ENCODE results near the gene PPP1R13B.

DNA sequence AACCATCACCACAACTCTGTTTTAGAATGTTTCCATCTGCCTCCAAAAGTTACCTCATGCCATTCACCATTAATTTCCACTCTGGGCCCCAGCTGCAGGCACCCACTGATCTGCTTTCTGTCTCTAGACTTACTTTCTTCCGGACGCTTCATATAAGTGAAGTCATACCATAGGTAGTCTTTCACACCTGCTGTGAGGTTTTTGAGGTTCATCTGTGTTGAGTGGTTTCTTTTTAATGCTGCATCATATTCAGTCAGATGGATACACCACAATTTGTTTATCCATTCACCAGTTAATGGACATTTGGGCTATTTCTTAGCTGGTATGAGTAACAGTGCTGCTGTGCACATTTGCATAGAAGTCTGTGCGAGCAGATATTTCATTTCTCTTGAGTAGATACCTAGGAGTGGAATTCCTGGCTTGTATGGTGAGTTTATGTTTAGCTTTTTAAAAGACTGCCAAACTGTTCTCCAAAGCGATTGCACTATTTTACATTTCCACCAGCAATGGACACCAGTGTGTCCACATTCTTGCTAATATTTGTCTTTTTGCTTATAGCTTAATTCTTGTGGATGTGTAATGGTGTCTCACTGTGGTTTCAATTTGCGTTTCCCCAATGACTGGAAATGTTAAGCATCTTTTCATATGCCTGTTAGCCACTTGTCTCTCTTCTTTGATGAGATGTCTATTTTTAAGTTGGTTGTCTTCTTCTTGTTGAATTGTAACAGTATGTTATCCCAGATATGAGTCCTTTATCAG is 83.5 kb downstream of the PPP1R13B start:
- TF ChIP-seq, protein P1, sequence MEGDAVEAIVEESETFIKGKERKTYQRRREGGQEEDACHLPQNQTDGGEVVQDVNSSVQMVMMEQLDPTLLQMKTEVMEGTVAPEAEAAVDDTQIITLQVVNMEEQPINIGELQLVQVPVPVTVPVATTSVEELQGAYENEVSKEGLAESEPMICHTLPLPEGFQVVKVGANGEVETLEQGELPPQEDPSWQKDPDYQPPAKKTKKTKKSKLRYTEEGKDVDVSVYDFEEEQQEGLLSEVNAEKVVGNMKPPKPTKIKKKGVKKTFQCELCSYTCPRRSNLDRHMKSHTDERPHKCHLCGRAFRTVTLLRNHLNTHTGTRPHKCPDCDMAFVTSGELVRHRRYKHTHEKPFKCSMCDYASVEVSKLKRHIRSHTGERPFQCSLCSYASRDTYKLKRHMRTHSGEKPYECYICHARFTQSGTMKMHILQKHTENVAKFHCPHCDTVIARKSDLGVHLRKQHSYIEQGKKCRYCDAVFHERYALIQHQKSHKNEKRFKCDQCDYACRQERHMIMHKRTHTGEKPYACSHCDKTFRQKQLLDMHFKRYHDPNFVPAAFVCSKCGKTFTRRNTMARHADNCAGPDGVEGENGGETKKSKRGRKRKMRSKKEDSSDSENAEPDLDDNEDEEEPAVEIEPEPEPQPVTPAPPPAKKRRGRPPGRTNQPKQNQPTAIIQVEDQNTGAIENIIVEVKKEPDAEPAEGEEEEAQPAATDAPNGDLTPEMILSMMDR (IDR thresholded peaks at IDR 0.05) = no peak
- TF ChIP-seq POLR2A (IDR thresholded peaks at IDR 0.05) = no peak
